Measurements from ENCODE around the gene GHR.

GHR gene

DNA sequence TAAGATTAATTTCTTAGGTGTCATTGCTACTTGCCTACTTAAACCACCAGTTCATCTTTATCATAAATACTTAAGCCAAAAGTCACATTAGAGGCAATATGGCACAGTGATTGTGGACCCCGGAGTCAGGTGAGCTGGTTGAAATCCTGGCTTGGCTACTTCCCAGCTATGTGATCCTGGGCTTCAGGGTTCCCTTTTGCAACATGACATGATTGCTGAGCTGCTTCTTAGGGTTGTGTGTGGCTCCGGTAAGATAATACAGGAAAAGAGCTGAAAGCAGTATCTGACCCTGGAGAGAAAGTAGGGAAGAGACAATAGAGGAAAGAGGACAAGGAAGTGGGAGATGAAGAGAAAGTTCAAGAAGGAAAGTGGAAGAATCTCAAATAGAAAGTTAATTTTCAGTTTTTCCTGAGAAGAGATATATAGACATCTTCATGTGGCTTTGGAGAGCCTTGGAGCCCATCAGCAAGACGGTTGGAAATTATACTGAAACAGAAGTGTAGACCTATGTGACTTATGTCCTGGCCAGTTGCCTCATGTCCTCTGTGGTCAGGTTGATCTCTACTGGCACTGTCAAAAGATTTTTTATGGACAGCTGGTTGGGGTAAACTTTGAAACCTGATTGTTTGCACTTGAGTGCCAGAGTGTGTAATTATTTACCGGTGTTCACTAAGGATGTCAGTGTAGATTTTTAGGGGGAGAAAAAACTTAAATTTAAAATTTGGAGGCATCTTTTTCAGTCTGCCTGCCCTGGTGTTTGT lies 93.2 kb downstream of the GHR start:
- TF ChIP-seq, protein P1, sequence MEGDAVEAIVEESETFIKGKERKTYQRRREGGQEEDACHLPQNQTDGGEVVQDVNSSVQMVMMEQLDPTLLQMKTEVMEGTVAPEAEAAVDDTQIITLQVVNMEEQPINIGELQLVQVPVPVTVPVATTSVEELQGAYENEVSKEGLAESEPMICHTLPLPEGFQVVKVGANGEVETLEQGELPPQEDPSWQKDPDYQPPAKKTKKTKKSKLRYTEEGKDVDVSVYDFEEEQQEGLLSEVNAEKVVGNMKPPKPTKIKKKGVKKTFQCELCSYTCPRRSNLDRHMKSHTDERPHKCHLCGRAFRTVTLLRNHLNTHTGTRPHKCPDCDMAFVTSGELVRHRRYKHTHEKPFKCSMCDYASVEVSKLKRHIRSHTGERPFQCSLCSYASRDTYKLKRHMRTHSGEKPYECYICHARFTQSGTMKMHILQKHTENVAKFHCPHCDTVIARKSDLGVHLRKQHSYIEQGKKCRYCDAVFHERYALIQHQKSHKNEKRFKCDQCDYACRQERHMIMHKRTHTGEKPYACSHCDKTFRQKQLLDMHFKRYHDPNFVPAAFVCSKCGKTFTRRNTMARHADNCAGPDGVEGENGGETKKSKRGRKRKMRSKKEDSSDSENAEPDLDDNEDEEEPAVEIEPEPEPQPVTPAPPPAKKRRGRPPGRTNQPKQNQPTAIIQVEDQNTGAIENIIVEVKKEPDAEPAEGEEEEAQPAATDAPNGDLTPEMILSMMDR (IDR thresholded peaks at IDR 0.05; ENCODE audit: control insufficient read depth, insufficient read depth, low read depth, low read length, missing control alignments): no peak
- H3K4me3 ChIP-seq (ENCODE audit: control insufficient read depth, low read depth, low read length): no peak overlapping the region
- no peak for DNase-seq (ENCODE audit: low read depth)

DNA sequence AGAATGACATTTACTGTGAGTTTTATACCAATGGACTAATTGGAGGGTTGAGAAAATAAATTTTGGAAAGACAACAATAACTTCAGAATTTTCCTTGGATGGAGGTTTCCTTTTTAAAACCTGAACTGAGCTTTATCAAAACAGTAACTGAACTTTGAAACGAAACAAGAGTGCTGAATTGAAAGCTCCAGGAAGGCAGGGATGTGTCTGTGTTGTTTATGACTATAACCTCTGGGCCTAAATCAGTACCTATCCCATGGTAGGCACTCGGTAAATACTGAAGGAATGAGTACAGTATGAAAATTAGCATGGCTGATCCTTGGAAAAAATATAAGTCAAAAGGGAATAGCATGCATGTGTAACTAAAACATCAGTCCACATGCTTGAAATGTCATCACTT lies 93.9 kb downstream of the GHR start:
- DNase-seq (ENCODE audit: low read depth): no peak
- TF ChIP-seq, protein P1 (IDR thresholded peaks at IDR 0.05; ENCODE audit: control insufficient read depth, insufficient read depth, low read depth, low read length, missing control alignments): no peak
- H3K4me3 ChIP-seq (ENCODE audit: control insufficient read depth, low read depth, low read length): no peak overlapping the region

DNA sequence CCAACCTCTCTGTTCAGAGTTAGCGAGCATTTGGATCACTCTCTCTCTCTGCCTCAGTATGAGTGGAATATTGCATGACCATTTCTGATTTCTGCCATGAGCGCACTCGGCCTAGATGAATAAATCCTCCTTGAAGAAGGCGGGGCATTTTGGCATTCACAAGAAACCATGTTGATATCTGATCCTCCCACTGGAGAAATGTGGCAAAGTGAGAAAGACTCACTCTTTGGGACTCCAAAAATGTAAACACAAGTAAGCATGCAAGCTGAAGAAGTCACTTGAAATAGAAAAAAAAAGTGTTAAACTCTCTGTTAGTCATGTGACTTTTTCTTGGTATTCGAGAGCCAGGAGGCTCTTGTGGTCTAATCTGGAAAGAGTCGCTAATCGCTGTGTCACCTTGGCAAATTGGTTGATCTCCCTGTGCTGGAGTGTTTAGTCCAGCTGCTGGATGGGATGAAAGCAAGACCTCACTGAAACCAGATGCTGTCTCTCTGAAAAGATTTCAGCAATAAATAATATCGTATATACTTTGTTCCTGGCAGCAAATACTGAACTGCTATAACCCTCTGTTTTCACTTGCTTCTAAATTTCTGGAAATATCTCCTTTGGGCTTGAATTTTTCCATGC lies 95.5 kb downstream of the GHR start:
- TF ChIP-seq, protein P1 (IDR thresholded peaks at IDR 0.05; ENCODE audit: control insufficient read depth, insufficient read depth, low read depth, low read length, missing control alignments): no peak
- no peak for DNase-seq (ENCODE audit: low read depth)
- H3K4me3 ChIP-seq (ENCODE audit: control insufficient read depth, low read depth, low read length): no peak overlapping the region

DNA sequence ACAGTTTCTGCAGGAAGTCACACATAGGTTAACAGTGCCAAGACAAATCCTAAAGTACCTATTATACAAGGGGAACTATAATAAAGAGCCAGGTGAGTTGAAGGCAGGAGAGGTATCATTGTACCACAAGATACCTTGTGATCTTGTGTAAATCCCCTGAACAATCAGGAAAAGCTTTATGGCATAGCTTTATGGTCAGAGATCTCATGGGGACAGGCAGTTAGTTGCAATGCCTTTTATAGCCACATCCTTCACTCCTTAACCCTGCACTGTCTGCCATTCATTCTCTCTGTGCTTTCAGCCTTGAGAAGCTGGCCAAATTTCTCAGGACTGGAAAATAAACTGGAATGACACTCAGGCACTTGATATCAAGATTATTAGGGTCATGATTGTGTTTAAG lies 97.0 kb downstream of the GHR start:
- no peak overlapping the region for H3K4me3 ChIP-seq (ENCODE audit: control insufficient read depth, low read depth, low read length)
- TF ChIP-seq, protein P1 (IDR thresholded peaks at IDR 0.05; ENCODE audit: control insufficient read depth, insufficient read depth, low read depth, low read length, missing control alignments): no peak
- DNase-seq (ENCODE audit: low read depth): no peak

DNA sequence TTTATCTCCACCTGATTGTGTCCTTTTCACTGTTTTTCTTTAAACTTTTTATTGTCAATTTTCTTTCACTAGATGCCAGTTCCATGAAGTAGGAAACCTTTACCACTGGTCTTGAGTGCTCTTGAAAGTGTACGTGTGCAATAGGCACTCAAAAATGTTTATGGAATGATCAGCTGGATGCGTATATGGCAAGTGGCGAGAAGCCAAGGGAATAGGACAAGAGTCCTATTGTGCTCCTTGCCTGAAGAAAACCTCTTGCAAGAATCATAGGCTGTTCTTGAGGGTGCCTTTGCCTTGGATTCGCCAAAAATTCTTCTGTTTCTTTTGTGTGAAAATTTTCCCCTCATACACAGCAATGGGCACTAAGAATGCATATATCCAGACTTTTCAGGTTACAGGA lies 97.7 kb downstream of the GHR start:
- TF ChIP-seq, protein P1 (IDR thresholded peaks at IDR 0.05; ENCODE audit: control insufficient read depth, insufficient read depth, low read depth, low read length, missing control alignments): no peak
- no peak overlapping the region for H3K4me3 ChIP-seq (ENCODE audit: control insufficient read depth, low read depth, low read length)
- no peak for DNase-seq (ENCODE audit: low read depth)

DNA sequence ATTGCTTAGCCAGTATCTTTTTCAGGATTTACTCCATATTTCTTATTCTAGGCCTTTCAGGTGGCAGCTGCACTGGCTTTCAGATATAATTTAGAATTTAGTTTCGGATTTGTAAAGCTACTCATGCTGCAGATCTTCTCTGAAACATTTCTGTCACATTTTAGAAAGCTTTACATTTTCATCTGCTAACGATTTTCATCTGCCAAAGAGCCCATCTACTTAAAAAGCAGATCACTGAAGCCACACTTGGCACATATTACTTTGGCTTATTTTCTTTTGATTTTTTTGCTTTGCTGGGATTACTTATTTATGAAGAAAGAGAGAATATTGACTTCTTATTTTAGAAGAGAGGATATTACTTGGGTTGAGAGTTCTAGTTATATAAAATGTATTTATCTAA lies 98.2 kb downstream of the GHR start:
- no peak for DNase-seq (ENCODE audit: low read depth)
- TF ChIP-seq, protein P1 (IDR thresholded peaks at IDR 0.05; ENCODE audit: control insufficient read depth, insufficient read depth, low read depth, low read length, missing control alignments): no peak
- H3K4me3 ChIP-seq (ENCODE audit: control insufficient read depth, low read depth, low read length): no peak overlapping the region
